ENCODE data around the gene THAP11. TPM values are rescaled to one million over a fixed set of nuclear protein-coding genes. Genes with fewer than 3 reads are reported as not detected.

The THAP11 gene
- total RNA-seq, 6 donors from 2014 or later = 28.3 to 66.3 (median 34.3) TPM

DNA sequence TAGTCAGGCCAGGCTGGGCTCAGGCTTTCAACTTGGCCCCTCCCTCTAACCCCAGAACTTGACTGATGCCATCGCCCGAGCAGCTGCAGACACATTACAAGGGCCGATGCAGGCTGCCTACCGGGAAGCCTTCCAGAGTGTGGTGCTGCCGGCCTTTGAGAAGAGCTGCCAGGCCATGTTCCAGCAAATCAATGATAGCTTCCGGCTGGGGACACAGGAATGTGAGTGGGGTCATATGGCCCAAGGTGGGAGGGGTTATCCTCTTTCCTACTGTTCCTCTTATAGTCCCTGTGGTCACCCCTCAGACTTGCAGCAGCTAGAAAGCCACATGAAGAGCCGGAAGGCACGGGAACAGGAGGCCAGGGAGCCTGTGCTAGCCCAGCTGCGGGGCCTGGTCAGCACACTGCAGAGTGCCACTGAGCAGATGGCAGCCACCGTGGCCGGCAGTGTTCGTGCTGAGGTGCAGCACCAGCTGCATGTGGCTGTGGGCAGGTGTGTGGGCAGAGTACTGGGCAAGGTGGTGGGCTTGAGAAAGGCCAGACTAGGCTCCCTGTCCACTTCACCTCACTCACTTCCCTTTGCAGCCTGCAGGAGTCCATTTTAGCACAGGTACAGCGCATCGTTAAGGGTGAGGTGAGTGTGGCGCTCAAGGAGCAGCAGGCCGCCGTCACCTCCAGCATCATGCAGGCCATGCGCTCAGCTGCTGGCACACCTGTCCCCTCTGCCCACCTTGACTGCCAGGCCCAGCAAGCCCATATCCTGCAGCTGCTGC is 40.4 kb downstream of the THAP11 start:
- 73 to 86% methylated on average over 17 to 18 of the region's 18 CpGs for WGBS, 2 donors
- TF ChIP-seq, protein P1, sequence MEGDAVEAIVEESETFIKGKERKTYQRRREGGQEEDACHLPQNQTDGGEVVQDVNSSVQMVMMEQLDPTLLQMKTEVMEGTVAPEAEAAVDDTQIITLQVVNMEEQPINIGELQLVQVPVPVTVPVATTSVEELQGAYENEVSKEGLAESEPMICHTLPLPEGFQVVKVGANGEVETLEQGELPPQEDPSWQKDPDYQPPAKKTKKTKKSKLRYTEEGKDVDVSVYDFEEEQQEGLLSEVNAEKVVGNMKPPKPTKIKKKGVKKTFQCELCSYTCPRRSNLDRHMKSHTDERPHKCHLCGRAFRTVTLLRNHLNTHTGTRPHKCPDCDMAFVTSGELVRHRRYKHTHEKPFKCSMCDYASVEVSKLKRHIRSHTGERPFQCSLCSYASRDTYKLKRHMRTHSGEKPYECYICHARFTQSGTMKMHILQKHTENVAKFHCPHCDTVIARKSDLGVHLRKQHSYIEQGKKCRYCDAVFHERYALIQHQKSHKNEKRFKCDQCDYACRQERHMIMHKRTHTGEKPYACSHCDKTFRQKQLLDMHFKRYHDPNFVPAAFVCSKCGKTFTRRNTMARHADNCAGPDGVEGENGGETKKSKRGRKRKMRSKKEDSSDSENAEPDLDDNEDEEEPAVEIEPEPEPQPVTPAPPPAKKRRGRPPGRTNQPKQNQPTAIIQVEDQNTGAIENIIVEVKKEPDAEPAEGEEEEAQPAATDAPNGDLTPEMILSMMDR (IDR thresholded peaks at IDR 0.05) = no peak
- TF ChIP-seq EP300 (IDR thresholded peaks at IDR 0.05) (no peak), POLR2A (IDR thresholded peaks at IDR 0.05) (no peak), POLR2AphosphoS5 (IDR thresholded peaks at IDR 0.05) (no peak)

DNA sequence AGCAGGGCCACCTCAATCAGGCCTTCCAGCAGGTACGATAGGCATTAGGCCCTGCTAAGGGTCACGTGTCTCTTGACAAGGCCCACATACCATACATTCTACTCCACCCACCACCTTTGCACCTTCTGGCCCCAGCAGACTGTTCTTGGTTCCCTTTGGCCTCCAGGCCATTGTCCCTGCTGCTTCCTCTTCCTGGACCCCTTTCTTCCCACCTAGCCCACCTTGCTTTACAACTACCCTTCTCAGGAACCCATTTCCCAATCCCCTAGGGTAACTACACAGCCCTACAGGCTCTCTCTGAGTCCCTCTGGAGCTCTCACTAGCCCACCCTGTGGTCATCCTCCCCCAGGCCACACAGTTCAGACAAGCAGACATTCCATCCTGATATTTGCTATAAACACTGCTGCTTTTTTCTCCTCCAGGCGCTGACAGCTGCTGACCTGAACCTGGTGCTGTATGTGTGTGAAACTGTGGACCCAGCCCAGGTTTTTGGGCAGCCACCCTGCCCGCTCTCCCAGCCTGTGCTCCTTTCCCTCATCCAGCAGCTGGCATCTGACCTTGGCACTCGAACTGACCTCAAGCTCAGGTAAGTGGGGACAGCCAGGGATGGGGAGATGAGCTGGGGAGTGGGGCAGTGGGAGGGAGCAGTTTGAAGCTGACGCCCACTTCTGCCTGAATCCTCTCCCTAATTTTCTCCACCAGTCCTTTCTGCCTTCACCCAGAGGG is 41.2 kb downstream of the THAP11 start:
- Histone ChIP-seq H3K9me3 (no peaks in the 10 kb centered on the region), H3K4me3 (no peak overlapping the region), H3K27me3 (no peaks in the 10 kb centered on the region), H3K4me1 (peaks cover 0 to 26% (median 8%) of the 10 kb centered on the region in 4 donors), H3K36me3 (peaks cover 42 to 78% (median 66%) of the 10 kb centered on the region in 4 donors), H3K27ac (peak overlapping the region in 1 of 4 donors; percentile 18)
- DNase-seq (no peak), ATAC-seq (ENCODE audit: low FRiP score in 2 of 2) (no peak)
- TF ChIP-seq POLR2A (IDR thresholded peaks at IDR 0.05) (no peak), POLR2AphosphoS5 (IDR thresholded peaks at IDR 0.05) (no peak)
- TF ChIP-seq, protein P1 (IDR thresholded peaks at IDR 0.05) = peak in 1 of 6 experiments; percentile 90
- 81 to 87% methylated on average over 5 to 6 of the region's 6 CpGs for WGBS, 2 donors

More for the DNA sequence above, 40.4 kb downstream of the THAP11 start:
- Histone ChIP-seq H3K4me1 (peaks cover 0 to 26% (median 8%) of the 10 kb centered on the region in 4 donors), H3K9me3 (no peaks in the 10 kb centered on the region), H3K36me3 (peaks cover 49 to 85% (median 74%) of the 10 kb centered on the region in 4 donors), H3K27ac (no peak overlapping the region), H3K4me3 (no peak overlapping the region), H3K27me3 (no peaks in the 10 kb centered on the region)
- DNase-seq = no peak
- ATAC-seq (ENCODE audit: low FRiP score in 2 of 2) = no peak

- peak; percentile 70 to 93 for DNase-seq
- WGBS, 2 donors = 53 to 55% methylated on average over 7 to 11 of the region's 11 CpGs
- peak; percentile 75 to 78 for ATAC-seq (ENCODE audit: low FRiP score in 2 of 2)
- H3K9me3 ChIP-seq = no peaks in the 10 kb centered on the region
- no peak overlapping the region for H3K4me3 ChIP-seq
- peak overlapping the region in 3 of 4 donors; percentile 9 to 27 (median 18) for H3K27ac ChIP-seq
- H3K36me3 ChIP-seq = peaks cover 37 to 72% (median 61%) of the 10 kb centered on the region in 4 donors
- TF ChIP-seq, protein P1 (IDR thresholded peaks at IDR 0.05) = peak in 5 of 6 experiments; percentile 78 to 87 (median 82)
- TF ChIP-seq POLR2AphosphoS5 (IDR thresholded peaks at IDR 0.05) (no peak), POLR2A (IDR thresholded peaks at IDR 0.05) (no peak), EP300 (IDR thresholded peaks at IDR 0.05) (no peak)
- H3K27me3 ChIP-seq = no peaks in the 10 kb centered on the region
- H3K4me1 ChIP-seq = peaks cover 0 to 26% (median 8%) of the 10 kb centered on the region in 4 donors
Observed at GRCh38 chr16:67883872-67884261, 41.7 kb downstream of the THAP11 start.

DNA sequence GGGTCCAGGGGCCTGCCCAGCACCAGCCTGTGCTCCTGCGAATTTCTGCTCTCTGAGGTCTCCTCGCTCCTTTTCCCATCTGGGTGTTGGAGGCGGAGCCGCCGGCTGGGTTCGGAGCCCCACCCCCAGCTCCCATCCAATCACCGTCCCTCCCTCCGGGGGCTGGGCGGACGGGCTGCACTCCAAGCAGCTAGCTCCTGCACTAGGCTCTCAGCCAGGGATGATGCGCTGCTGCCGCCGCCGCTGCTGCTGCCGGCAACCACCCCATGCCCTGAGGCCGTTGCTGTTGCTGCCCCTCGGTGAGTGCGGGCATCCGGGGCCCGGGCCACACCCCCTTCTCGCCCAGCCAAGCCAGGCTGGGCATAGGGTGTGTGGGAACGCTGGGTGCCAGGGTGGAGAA is 42.6 kb downstream of the THAP11 start, which contains the start of gene NRN1L:
Gene NRN1L, plus strand, starts transcription at position 202 of the 400 bp plus-strand sequence. Its CDS starts 19 bp downstream, at position 221.
- TF ChIP-seq EP300 (IDR thresholded peaks at IDR 0.05) (no peak), POLR2A (IDR thresholded peaks at IDR 0.05) (peak in 1 of 4 donors; percentile 21), POLR2AphosphoS5 (IDR thresholded peaks at IDR 0.05) (peak in 1 of 2 donors; percentile 26)
- DNase-seq (peak; percentile 83 to 93), ATAC-seq (ENCODE audit: low FRiP score in 2 of 2) (peak; percentile 86 to 93)
- Histone ChIP-seq H3K27me3 (no peaks in the 10 kb centered on the region), H3K4me3 (peak within 1 kb of the TSS in 1 of 4 donors; percentile 10), H3K27ac (peak within 1 kb of the TSS in 3 of 4 donors; percentile 9 to 60 (median 53)), H3K9me3 (no peaks in the 10 kb centered on the region), H3K36me3 (peaks cover 31 to 64% (median 53%) of the 10 kb centered on the region in 4 donors), H3K4me1 (peaks cover 0 to 26% (median 8%) of the 10 kb centered on the region in 4 donors)
- 58 to 70% methylated on average over 22 of the region's 22 CpGs for WGBS, 2 donors

DNA sequence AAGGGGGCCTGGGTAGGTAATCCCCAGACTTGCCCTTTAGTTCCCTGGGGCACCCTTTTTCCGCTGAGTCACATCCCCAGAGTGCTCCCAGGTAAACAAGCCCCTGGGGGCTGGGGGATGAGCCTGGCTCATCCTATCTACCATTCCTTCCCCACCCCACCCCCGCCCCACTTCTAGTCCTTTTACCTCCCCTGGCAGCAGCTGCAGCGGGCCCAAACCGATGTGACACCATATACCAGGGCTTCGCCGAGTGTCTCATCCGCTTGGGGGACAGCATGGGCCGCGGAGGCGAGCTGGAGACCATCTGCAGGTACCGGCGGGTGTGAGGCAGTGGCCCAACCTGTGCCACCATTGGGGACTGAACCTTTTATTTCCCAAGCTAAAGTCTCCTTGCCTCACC is 43.4 kb downstream of the THAP11 start:
- Histone ChIP-seq H3K27ac (peak overlapping the region in 3 of 4 donors; percentile 1 to 60 (median 53)), H3K4me3 (no peak overlapping the region), H3K4me1 (peaks cover 0 to 26% (median 8%) of the 10 kb centered on the region in 4 donors), H3K9me3 (no peaks in the 10 kb centered on the region), H3K27me3 (no peaks in the 10 kb centered on the region), H3K36me3 (peaks cover 23 to 55% (median 44%) of the 10 kb centered on the region in 4 donors)
- DNase-seq (no peak), ATAC-seq (ENCODE audit: low FRiP score in 2 of 2) (no peak)
- 90 to 92% methylated on average over 10 to 11 of the region's 12 CpGs for WGBS, 2 donors
- TF ChIP-seq POLR2A (IDR thresholded peaks at IDR 0.05) (no peak), POLR2AphosphoS5 (IDR thresholded peaks at IDR 0.05) (no peak), EP300 (IDR thresholded peaks at IDR 0.05) (no peak)
- TF ChIP-seq, protein P1 (IDR thresholded peaks at IDR 0.05) = no peak

Data from upper lobe of left lung (tissue), 6 donors.